ENCODE data around the gene SLC24A3. TPM values are rescaled to one million over a fixed set of nuclear protein-coding genes. Genes with fewer than 3 reads are reported as not detected.

Gene SLC24A3
- total RNA-seq, 3 donors from 2014 or later = 4.3 to 34.9 (median 5.7) TPM

DNA sequence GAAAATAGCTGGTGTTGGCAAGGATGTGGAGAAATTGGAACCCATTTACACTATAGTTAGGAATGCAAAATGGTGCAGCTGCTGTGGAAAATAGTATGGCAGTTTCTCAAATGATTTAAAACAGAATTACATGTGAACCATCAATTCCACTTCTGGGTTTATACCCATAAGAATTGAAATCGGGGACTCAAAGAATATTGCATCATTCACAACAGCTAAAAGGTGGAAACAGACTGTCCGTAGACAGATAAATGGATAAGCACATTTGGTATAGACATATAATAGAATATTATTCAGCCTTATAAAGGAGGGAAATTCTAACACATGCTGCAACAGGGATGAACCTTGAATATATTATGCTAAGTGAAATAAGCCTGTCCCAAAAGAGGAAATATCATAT, 355.7 kb downstream of the SLC24A3 start:
- Histone ChIP-seq H3K4me1 (ENCODE audit: low read depth) (no peaks in the 10 kb centered on the region), H3K9me3 (no peaks in the 10 kb centered on the region), H3K4me3 (no peak overlapping the region), H3K36me3 (ENCODE audit: low read depth) (no peaks in the 10 kb centered on the region)
- TF ChIP-seq, protein P1, sequence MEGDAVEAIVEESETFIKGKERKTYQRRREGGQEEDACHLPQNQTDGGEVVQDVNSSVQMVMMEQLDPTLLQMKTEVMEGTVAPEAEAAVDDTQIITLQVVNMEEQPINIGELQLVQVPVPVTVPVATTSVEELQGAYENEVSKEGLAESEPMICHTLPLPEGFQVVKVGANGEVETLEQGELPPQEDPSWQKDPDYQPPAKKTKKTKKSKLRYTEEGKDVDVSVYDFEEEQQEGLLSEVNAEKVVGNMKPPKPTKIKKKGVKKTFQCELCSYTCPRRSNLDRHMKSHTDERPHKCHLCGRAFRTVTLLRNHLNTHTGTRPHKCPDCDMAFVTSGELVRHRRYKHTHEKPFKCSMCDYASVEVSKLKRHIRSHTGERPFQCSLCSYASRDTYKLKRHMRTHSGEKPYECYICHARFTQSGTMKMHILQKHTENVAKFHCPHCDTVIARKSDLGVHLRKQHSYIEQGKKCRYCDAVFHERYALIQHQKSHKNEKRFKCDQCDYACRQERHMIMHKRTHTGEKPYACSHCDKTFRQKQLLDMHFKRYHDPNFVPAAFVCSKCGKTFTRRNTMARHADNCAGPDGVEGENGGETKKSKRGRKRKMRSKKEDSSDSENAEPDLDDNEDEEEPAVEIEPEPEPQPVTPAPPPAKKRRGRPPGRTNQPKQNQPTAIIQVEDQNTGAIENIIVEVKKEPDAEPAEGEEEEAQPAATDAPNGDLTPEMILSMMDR (IDR thresholded peaks at IDR 0.05) = no peak
- ATAC-seq (no peak), DNase-seq (no peak)
- intact Hi-C loops (cut with DNase I, micrococcal nuclease) = no loop called here

DNA sequence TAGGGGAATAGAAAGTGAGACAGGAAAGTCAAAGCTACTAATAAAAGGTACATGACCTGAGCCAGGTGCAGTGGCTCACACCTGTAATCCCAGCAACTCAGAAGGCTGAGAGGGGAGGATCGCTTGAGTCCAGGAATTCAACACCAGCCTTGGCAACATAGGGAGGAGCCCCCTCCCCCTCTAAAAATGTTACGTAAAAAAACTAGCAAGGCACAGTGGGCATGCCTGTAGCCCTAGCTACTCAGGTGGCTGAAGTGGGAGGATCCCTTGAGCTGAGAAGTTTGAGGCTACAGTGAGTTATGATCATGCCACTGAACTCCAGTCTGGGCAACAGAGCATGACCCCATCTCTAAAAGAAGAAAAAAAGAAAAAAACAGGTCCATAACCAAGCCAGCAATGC, 359.6 kb downstream of the SLC24A3 start:
- no peaks in the 10 kb centered on the region for H3K4me1 ChIP-seq (ENCODE audit: low read depth)
- ATAC-seq (no peak), DNase-seq (no peak)
- H3K4me3 ChIP-seq = no peak overlapping the region
- H3K9me3 ChIP-seq = no peaks in the 10 kb centered on the region
- intact Hi-C loops (cut with DNase I, micrococcal nuclease) = loop anchor here in 1 of 2 donors (10.0 kb wide), 1 partner anchor 367 kb away; no protein-coding TSS in a partner anchor
- TF ChIP-seq, protein P1 (IDR thresholded peaks at IDR 0.05) = no peak
- no peaks in the 10 kb centered on the region for H3K36me3 ChIP-seq (ENCODE audit: low read depth)

DNA sequence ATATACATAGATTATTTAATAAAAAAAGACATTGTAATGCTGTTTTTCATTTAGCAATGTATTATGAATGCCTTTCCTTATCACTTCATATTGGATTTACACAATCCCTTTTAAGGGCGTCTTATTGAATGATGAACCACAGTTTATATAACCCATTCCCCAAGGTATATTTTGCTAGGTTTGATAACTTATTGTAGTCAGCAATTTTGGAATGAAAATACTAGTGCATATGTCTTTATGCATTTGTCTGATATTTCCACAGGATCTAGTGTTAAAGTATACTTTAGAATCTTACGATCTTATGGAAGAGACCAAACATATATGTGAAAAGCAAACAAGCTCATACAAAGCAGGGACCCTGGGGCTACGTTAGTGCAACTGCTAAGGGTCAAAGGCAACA, 365.2 kb downstream of the SLC24A3 start:
- intact Hi-C loops (cut with DNase I, micrococcal nuclease) = loop anchor here in 1 of 2 donors (10.0 kb wide), 1 partner anchor 373 kb away; no protein-coding TSS in a partner anchor
- TF ChIP-seq, protein P1 (IDR thresholded peaks at IDR 0.05) = no peak
- no peak overlapping the region for H3K4me3 ChIP-seq

DNA sequence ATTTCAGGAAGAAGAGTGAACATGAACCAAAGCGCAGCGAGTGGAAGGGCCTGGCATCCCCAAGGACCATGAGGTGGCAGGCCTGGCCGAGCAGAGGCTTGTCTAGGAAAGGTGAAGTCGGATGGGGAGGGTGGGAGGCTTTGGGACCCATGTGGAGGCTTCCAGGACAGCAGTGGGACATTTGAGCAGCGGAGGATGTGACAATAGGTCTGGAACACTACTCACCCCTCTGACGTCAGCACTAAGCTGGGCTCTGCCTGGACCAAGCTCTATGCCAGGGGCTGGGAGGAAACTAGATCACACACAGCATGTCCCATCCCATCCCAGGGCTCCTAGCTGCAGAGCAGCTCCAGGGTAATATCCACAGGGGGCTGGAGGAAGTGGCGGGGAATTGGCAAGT, 370.3 kb downstream of the SLC24A3 start:
- intact Hi-C loops (cut with DNase I, micrococcal nuclease) = loop anchor here in 1 of 2 donors (2.0 kb wide), 1 partner anchor 378 kb away; no protein-coding TSS in a partner anchor
- TF ChIP-seq, protein P1 (IDR thresholded peaks at IDR 0.05) = no peak
- Histone ChIP-seq H3K4me3 (no peak overlapping the region), H3K9me3 (no peaks in the 10 kb centered on the region), H3K4me1 (ENCODE audit: low read depth) (no peaks in the 10 kb centered on the region), H3K36me3 (ENCODE audit: low read depth) (no peaks in the 10 kb centered on the region)
- DNase-seq = no peak
- ATAC-seq = no peak

More for the DNA sequence above, 365.2 kb downstream of the SLC24A3 start:
- Histone ChIP-seq H3K4me1 (ENCODE audit: low read depth) (no peaks in the 10 kb centered on the region), H3K9me3 (no peaks in the 10 kb centered on the region), H3K36me3 (ENCODE audit: low read depth) (no peaks in the 10 kb centered on the region)
- ATAC-seq = no peak
- no peak for DNase-seq

DNA sequence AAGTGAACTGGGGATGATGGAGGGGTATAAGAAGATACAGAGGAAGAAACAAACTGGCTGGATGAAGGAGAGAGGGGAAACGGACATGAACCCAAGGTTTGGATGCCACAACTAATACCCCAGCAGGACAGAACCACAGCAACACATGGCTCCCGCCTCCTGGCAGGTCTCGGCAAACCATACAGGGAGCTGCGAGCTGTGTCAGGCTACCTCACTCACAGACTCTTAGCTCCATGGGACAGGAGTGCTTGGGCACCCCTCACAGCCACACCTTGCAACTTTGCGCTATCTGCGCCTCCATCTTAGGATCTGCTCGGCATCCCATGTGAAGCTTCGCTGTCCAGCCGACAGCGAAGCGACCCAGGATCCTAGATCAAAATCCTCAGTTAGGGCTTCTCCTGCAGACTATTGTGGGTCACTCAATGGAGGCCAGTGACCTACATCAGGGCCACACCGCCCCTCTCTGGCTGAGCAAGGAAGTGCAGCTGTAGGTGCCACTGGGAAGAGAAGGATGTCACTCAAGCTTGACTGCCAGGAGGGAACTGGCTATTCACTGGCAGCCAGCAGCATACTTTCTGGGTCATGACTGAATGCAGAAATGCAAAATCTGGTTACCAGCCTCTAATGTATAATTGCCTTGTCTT, 371.2 kb downstream of the SLC24A3 start:
- Histone ChIP-seq H3K4me1 (ENCODE audit: low read depth) (no peaks in the 10 kb centered on the region), H3K9me3 (no peaks in the 10 kb centered on the region), H3K4me3 (no peak overlapping the region), H3K36me3 (ENCODE audit: low read depth) (no peaks in the 10 kb centered on the region)
- intact Hi-C loops (cut with DNase I, micrococcal nuclease) = loop anchor here in 1 of 2 donors (2.0 kb wide), 1 partner anchor 379 kb away; no protein-coding TSS in a partner anchor
- ATAC-seq (peak; percentile 86), DNase-seq (peak in 2 of 3 donors; percentile 82 to 83)
- TF ChIP-seq, protein P1 (IDR thresholded peaks at IDR 0.05) = peak; percentile 62
